Measurements from ENCODE around the gene FARP2.
"Not testable (repeated sequence)": the region's sequence is repeated elsewhere in the genome, so short reads cannot be mapped to it uniquely, and the experiment has no call there.

The FARP2 gene

GRCh38 chr2:241437179-241437578 is 81.1 kb downstream of the FARP2 start:
- in situ Hi-C loops (cut with MboI; ENCODE audit: low pct_unique_long_range_greater_than_20kb, low sequenced_read_pairs, unreplicated experiment): no loop called here
- no peak for TF ChIP-seq CTCF (IDR thresholded peaks at IDR 0.05; ENCODE audit: extremely low read depth, insufficient read depth, missing control alignments)
- DNase-seq (ENCODE audit: low spot score): no peak

DNA sequence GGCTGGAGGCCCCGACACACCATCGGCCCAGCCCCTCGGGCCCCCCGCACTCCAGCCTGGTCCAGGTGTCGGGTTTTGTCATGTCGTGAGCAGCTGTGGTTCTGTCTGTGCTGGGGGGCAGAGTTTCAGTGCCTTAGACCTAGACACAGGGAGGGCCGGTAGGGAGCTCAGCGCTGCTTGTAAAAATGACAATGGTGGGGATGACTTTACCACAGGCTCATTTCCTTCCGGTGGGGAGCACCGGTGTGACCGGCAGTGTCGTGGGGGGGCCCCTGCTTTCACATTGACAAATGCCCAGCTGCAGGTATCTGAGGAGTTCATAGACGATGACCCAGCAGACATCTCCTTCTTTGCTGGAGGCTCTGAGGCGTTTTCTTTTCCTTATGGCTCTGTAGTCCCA is 85.4 kb downstream of the FARP2 start:
- no peak for TF ChIP-seq CTCF (IDR thresholded peaks at IDR 0.05; ENCODE audit: extremely low read depth, insufficient read depth, missing control alignments)
- in situ Hi-C loops (cut with MboI; ENCODE audit: low pct_unique_long_range_greater_than_20kb, low sequenced_read_pairs, unreplicated experiment): no loop called here
- DNase-seq (ENCODE audit: low spot score): peak; percentile 60

DNA sequence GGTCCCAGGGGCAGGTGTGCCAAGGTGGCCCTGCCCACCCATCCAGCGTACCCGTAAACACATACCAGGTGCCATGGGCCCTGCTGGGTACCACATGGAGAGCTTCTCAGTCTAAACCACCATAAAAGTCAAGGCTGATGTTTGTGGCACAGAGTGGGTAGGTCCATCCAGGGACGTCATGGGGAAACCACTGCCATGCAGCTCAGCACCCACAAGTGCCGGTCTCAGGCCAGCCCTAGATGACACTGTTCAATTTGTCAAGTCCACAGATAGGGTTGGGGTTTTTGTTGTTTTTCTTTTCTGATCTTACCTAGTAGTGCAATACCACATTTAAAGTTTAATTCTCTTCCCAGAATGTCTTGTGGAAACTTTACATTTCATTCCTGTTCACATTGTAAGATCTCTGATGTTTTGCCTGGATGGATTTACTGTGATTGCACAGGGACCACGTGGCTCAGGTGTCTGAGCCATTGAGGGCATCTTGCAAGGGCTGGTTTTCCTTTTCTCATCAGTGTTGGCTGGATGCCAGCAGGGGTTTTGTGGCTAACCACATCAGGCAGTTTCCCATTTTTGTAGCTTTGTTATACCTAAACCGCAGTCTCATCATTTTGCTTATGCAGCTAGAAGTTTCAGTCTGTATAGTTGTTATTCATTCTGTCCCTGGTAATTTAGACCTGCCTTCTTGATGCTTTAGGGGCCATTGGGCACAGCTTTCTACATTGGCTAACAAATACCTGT is 87.6 kb downstream of the FARP2 start:
- DNase-seq (ENCODE audit: low spot score): peak; percentile 66
- no peak for TF ChIP-seq CTCF (IDR thresholded peaks at IDR 0.05; ENCODE audit: extremely low read depth, insufficient read depth, missing control alignments)
- in situ Hi-C loops (cut with MboI; ENCODE audit: low pct_unique_long_range_greater_than_20kb, low sequenced_read_pairs, unreplicated experiment): no loop called here

DNA sequence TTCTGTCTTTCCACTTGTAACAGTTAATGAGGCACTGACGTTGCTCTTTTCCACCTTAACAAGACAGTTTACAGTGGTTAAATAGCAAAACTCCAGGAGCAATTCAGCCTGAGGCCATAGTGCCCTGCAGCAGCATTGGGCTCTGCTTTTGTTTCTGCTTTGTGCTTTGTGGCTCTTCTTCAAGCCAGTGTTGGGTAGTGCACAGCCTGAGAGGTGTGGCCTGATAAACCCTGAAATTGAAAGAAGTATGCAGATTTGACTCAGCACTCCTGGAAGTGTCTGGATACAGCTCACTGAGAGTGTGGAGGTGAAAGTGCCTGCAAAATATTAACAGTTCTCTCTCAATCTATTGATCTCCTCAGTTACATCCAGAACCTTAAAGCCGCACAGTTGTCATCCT is 89.3 kb downstream of the FARP2 start:
- in situ Hi-C loops (cut with MboI; ENCODE audit: low pct_unique_long_range_greater_than_20kb, low sequenced_read_pairs, unreplicated experiment): no loop called here
- TF ChIP-seq CTCF (IDR thresholded peaks at IDR 0.05; ENCODE audit: extremely low read depth, insufficient read depth, missing control alignments): no peak
- DNase-seq (ENCODE audit: low spot score): peak; percentile 19

GRCh38 chr2:241450092-241450491 is 94.0 kb downstream of the FARP2 start:
- DNase-seq (ENCODE audit: low spot score); in situ Hi-C loops (cut with MboI; ENCODE audit: low pct_unique_long_range_greater_than_20kb, low sequenced_read_pairs, unreplicated experiment): not testable (repeated sequence)

DNA sequence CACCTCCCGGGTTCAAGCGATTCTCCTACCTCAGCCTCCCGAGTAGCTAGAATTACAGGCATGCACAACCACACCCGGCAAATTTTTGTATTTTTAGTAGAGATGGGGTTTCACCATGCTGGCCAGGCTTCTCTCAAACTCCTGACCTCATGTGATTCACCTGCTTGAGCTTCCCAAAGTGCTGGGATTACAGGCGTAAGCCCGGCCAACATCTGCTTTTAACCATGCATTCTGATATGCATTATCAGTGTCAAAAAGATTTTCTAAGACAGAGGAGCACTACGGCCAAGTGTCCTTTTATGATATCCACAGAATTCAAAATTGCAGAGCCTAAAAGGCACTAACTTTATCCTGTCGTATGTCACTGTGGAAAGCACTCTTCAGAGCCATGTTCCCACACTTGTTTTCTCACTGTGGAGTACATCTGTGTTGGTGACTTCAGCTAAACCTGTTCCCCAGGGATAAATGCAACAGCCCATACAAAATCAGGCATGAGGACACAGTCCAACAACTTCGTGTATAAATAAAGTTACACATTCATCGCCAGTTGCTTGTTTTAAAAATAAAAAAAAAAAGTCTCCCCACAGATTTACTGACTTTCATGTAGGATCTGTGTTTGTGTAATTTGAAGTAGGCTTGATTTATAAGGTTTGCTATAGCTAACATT is 95.9 kb downstream of the FARP2 start:
- DNase-seq (ENCODE audit: low spot score): no peak
- in situ Hi-C loops (cut with MboI; ENCODE audit: low pct_unique_long_range_greater_than_20kb, low sequenced_read_pairs, unreplicated experiment): no loop called here
- TF ChIP-seq CTCF (IDR thresholded peaks at IDR 0.05; ENCODE audit: extremely low read depth, insufficient read depth, missing control alignments): no peak

DNA sequence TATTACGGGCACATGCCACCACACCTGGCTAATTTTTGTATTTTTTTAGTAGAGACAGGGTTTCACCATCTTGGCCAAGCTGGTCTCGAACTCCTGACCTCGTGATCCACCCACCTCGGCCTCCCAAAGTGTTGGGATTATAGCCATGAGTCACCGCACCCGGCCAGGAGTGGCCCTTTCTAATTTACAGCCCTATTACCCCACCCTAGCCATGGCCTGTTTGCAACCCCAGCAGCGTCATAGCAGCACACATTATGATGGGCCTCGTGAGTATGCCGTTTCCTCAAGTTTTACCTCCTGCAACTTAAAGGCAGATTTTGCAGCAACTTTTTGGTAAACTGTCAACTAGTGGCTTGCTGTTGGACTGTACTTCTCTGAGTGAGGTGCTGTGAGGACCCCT is 97.8 kb downstream of the FARP2 start:
- DNase-seq (ENCODE audit: low spot score); in situ Hi-C loops (cut with MboI; ENCODE audit: low pct_unique_long_range_greater_than_20kb, low sequenced_read_pairs, unreplicated experiment): not testable (repeated sequence)
